NCI-H226 (cell line): ENCODE measurements around the gene TOP2B.

Experiments
- DNase-seq: peaks from one replicate; pipeline ENCODE4 v3.0.0-alpha.2; 2015

The TOP2B gene

DNA sequence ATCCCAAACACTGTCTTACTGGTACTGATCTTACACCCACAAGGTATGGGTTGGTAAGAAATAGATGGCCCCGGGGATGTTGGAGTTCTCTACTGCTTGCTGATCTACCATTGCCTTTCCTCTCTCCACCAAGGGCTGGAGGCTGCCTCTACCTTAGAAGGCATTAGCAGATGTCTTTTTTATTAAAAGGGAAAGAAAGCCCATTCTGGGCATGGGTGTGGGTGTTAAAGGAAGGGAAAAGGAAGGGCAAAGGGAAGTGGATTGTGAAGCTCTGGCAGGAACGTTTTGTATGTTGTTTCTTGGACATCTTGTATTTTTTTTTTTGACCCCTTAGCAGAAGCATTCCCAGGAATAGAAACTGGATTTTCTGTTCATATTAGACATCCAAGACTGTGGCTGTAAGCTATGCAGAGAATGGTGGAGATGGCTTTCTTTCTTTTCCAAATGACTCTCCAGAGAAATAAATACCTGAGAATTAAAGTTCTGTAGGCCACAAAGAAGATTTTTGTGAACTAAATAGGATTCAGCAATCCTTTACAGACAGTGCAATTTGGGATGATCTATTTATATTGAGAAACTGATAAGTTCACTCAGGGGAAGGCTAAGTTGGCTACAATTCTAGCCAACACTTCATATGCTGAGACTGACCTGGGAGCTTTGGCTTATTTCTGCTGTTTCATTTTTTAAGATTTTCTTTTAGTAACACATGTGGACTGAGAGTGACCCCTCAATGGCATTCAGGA lies 108.8 kb downstream of the TOP2B start:
- DNase-seq, result no peak

DNA sequence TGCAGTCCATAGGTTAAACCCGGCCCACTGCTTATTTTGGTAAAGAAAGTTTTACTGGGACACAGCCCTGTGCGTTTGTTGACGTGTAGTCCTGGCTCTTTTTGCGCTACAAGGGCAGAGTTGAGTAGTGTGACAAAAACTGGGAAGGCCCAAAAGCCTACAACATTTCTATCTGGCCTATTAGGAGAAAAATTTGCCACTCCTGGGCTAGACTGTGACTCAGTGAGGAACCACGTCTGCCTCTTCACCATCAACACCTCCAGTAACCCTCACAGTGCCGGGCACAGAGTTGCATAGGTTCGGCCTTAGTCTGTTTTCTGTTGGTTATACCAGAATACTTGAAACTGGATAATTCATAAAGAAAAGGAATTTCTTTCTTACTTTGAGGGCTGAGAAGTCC lies 110.3 kb downstream of the TOP2B start:
- DNase-seq, result no peak

DNA sequence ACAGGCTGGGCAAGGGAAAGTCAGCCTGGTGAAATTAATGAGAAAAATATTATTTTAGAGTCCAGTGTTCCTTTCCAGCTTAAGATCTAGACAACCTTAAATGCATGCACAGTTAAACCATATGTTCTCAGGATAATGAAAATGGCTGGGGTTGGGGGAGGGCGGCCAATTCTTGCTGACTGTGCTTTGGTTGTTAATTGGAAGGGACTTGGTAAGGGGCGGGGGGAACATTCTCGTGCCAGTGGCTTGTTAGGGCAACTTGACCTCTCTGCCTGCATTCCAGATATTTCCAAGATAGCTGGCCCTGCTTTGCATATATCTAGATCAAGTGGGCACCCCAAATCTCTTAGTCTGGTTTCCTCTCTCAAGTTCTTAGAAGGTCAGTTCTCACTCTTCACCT lies 112.5 kb downstream of the TOP2B start:
- DNase-seq, result no peak

DNA sequence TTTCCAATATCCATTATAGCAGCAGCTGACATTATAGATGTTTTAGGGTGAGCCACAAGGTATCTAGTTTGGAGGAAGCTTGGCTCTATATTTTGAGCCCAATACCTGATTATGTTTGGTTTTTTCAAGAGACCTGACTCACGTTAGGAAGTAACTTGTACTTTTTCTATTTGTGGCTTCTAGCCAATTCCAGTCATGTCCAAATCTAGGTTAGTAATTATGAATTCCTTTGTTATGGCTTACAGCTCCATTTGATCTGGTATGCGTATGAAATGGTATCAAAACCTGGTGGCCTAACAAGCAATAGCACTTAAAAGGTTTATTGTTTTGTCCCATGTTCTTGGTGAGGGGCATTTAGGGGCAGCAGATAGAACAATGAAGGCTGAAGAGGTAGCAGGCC lies 115.9 kb downstream of the TOP2B start:
- DNase-seq, result no peak

DNA sequence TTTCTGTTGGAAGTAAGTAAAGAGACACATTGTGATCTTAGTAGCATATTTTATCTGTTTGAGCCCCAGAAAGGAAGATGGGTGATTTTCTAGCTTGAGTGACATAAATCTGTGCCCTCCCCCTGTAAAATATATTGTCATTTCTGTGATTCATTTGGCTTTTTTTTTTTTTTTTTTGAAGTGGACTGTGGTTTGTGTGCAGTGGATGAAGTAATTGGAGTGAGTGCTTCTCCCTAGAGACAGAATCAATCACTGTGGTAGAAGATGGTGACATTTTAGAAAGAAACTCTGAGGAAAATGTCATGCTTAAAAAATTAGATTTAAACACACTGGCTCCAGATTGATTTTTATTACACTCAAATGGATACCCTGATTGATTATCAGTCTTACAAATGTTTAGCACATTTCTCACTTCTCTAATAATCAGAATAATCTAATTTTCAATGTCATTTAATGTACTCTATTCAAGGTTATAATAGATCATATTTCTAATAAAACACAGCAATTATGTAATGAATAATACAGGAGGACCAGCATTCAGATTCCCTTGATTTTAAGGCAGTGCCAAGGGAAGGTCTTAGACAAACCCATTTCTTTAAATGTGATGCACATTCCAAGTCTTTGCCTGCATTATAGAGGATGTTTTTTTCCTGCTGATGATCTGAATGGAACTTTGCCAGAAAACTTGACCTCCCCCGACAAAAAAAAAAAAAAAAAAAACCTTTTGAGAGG lies 116.6 kb downstream of the TOP2B start:
- no peak for DNase-seq
